Measurements from ENCODE around the gene ATP8A2. TPM values are rescaled to one million over a fixed set of nuclear protein-coding genes. Genes with fewer than 3 reads are reported as not detected.

ATP8A2 gene
- total and polyA plus RNA-seq, 9 of the 15 experiments (the other 6 are each of a cell fraction or from before 2014, with no cell fraction given) = under 0.01 to 0.33 (median 0.06) TPM; not detected in 4

- no peak for TF ChIP-seq ZNF280A (IDR thresholded peaks at IDR 0.05; ENCODE audit: low read depth, partially characterized antibody)
- no peak for TF ChIP-seq E2F1 (CRISPR knock-in tag; IDR thresholded peaks at IDR 0.05)
- no peak for TF ChIP-seq SRSF3 (IDR thresholded peaks at IDR 0.05; ENCODE audit: insufficient read depth, low read length)
These were observed 212.3 kb downstream of the ATP8A2 start (continued) for GRCh38 chr13:25584087-25584486.

DNA sequence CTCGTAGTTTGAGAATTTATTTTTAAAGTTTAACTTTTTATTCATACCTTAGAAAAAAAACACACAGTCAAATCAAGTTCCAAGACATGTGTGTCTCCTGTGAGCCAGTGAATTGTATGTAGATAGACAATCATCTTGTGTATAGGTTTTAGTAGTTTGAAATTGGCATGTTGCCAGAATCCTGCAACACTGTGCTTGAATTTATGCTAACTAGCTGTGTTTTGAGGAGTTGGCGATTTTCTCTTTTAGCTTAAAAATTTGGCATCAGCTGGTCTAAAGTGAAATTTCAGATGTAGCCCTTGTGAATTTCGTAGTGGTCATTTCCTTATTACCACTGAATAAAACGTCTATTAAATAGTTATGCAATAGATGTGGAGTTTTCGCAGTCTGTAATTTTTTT lies 213.2 kb downstream of the ATP8A2 start:
- ChIA-PET CTCF (ENCODE audit: low intra/inter-chr PET ratio) (no interaction called here), POLR2A (no interaction called here)
- H2AFZ ChIP-seq (ENCODE audit: low read depth, low read length) = no peak overlapping the region
- TF ChIP-seq NFIC (IDR thresholded peaks at IDR 0.05) (peak; percentile 96), TAF1 (IDR thresholded peaks at IDR 0.05; ENCODE audit: control insufficient read depth, extremely low read depth, insufficient read depth, low read length, severe bottlenecking) (no peak), NFIX (CRISPR knock-in tag; IDR thresholded peaks at IDR 0.05; ENCODE audit: low read depth) (peak; percentile 89)
- no peak overlapping the region for H3K9ac ChIP-seq (ENCODE audit: insufficient read depth in 1 of 2, low read depth in 2 of 2, low read length in 2 of 2)
- H3K79me2 ChIP-seq (ENCODE audit: control insufficient read depth, insufficient read depth, low read length) = no peaks in the 10 kb centered on the region
- H3K9me3 ChIP-seq (replicated peaks; ENCODE audit: control insufficient read depth, insufficient read depth, low read depth, low read length) = no peaks in the 10 kb centered on the region
- ATAC-seq = no peak
- H3K27me3 ChIP-seq (ENCODE audit: control insufficient read depth in 2 of 2, insufficient read depth in 2 of 2, low read length in 2 of 2) = no peaks in the 10 kb centered on the region
- no peaks in the 10 kb centered on the region for H4K20me1 ChIP-seq (replicated peaks; ENCODE audit: control insufficient read depth, insufficient read depth, low read length)
- 0% methylated on average over 5 of the region's 5 CpGs for WGBS (ENCODE audit: insufficient coverage, low coverage, missing lambda C conversion rate)
- H3K4me3 ChIP-seq = no peak overlapping the region
- DNase-seq (ENCODE audit: extremely low read depth in 1 of 4, low spot score in 3 of 4) = peak in 1 of 4 experiments; percentile 1
- FAIRE-seq = no peak
- H3K4me2 ChIP-seq (ENCODE audit: insufficient read depth, low read length) = no peak overlapping the region
- H3K36me3 ChIP-seq (ENCODE audit: control insufficient read depth, insufficient read depth, low read length) = no peaks in the 10 kb centered on the region
- no peaks in the 10 kb centered on the region for H3K9me1 ChIP-seq (ENCODE audit: control insufficient read depth, insufficient read depth, low read length)
- intact Hi-C loops (cut with micrococcal nuclease) = no loop called here
- no peaks in the 10 kb centered on the region for H3K4me1 ChIP-seq (replicated peaks in 1 of 2; ENCODE audit: control insufficient read depth in 2 of 2, insufficient read depth in 2 of 2, low read length in 2 of 2)
- no peak overlapping the region for H3K27ac ChIP-seq (ENCODE audit: extremely low read depth, low read depth, low read length)
- no TSS peak for BruUV-seq (replicated peaks)
- in situ Hi-C loops (cut with MboI) = no loop called here

All from K562 (cell line).